Keratinocyte (primary cell): ENCODE data around the gene TNS3. TPM values are rescaled to one million over a fixed set of nuclear protein-coding genes. Genes with fewer than 3 reads are reported as not detected.

Experiments
- DNase-seq: peaks from one replicate; pipeline ENCODE4 v3.0.0-alpha.2; 2011; ENCODE audit warnings: low read depth, missing footprints, low spot score
- FAIRE-seq: peaks from 2 replicates; lab custom pipeline; 2011; peaks lifted over from hg19 to GRCh38; lab: Jason Lieb, UNC
- H2AFZ ChIP-seq: 2 replicates; pipeline ENCODE4 v1.6.0; 2012; ENCODE audit warnings: low read length, control low read depth, inconsistent platforms; ENCODE audit not compliant: control insufficient read depth
- H3K27ac ChIP-seq: 2 replicates; pipeline ENCODE4 v1.5.1; 2011; ENCODE audit warnings: low read length; ENCODE audit not compliant: control insufficient read depth, insufficient read depth
- H3K27me3 ChIP-seq: 3 replicates; pipeline ENCODE4 v1.6.0; 2011; ENCODE audit warnings: low read length; ENCODE audit not compliant: control insufficient read depth, insufficient read depth; ENCODE audit errors: extremely low read depth
- H3K36me3 ChIP-seq, 2 experiments: 2 replicates in 1 of 2; 3 replicates in 1 of 2; pipeline ENCODE4 v1.5.1; 2011; ENCODE audit warnings: low read length in 2 of 2, mild to moderate bottlenecking in 1 of 2; ENCODE audit not compliant: control insufficient read depth in 2 of 2, insufficient read depth in 2 of 2; ENCODE audit errors: extremely low read depth in 1 of 2
- H3K4me1 ChIP-seq: 3 replicates; pipeline ENCODE4 v1.5.1; 2011; ENCODE audit warnings: low read length; ENCODE audit not compliant: control insufficient read depth, insufficient read depth; ENCODE audit errors: extremely low read depth
- H3K4me2 ChIP-seq: 3 replicates; pipeline ENCODE4 v1.6.0; 2011; ENCODE audit warnings: low read depth, low read length; ENCODE audit not compliant: control insufficient read depth, insufficient read depth; ENCODE audit errors: extremely low read depth
- H3K4me3 ChIP-seq, 3 experiments: fragments of 200-600 bp in 1 of 3; sonication (generic) in 1 of 3; 2 replicates in 2 of 3; 3 replicates in 1 of 3; pipeline ENCODE4 v1.5.1; 2011 to 2016; ENCODE audit warnings: low read length in 3 of 3, mild to moderate bottlenecking in 3 of 3, control low read depth in 2 of 3, inconsistent platforms in 1 of 3, low read depth in 1 of 3, mixed read lengths in 1 of 3, mixed run types in 1 of 3, moderate library complexity in 1 of 3; ENCODE audit not compliant: control insufficient read depth in 2 of 3, insufficient read depth in 2 of 3; ENCODE audit errors: extremely low read depth in 1 of 3
- H3K79me2 ChIP-seq: 2 replicates; pipeline ENCODE4 v1.6.0; 2012; ENCODE audit warnings: low read length; ENCODE audit not compliant: control insufficient read depth, insufficient read depth
- H3K9ac ChIP-seq: 3 replicates; pipeline ENCODE4 v1.6.0; 2011; ENCODE audit warnings: low read length; ENCODE audit not compliant: control insufficient read depth, insufficient read depth; ENCODE audit errors: extremely low read depth
- H3K9me1 ChIP-seq: 3 replicates; pipeline ENCODE4 v1.6.0; 2011; ENCODE audit warnings: low read length; ENCODE audit not compliant: control insufficient read depth, insufficient read depth; ENCODE audit errors: extremely low read depth
- H3K9me3 ChIP-seq: 2 replicates; pipeline ENCODE4 v1.5.1; 2012; ENCODE audit warnings: low read depth, low read length; ENCODE audit not compliant: control insufficient read depth
- H4K20me1 ChIP-seq: 3 replicates; pipeline ENCODE4 v1.6.0; 2011; ENCODE audit warnings: low read length; ENCODE audit not compliant: control insufficient read depth, insufficient read depth; ENCODE audit errors: extremely low read depth
- EZH2 ChIP-seq: IDR thresholded peaks from one replicate; pipeline ENCODE4 v1.6.1; 2012; ENCODE audit warnings: inconsistent platforms, mild to moderate bottlenecking, low read length, moderate library complexity
- dilution Hi-C: fragments of 300-500 bp; cut with MboI; formaldehyde crosslinking; loops from one replicate; pipeline ENCODE4 v1.7.0; 2020; ENCODE audit warnings: low sequenced_read_pairs; ENCODE audit not compliant: extremely low pct_ligation_motif_present
- polyA plus RNA-seq, 5 experiments: library from polyadenylated mRNA; depleted of rRNA in 3 of 5; stranded (reverse) in 3 of 5; stranded (forward) in 1 of 5; unstranded in 1 of 5; fragments of >200 nt; gene quantifications; 1 replicate in 1 of 5; 2 replicates in 3 of 5; 3 replicates in 1 of 5; pipeline versions ENCODE4 v1.2.1 to v1.2.3, GENCODE V29; 2011 to 2012; ENCODE audit warnings: missing spikeins in 2 of 5, low read depth in 1 of 5, low replicate concordance in 1 of 5
- TF ChIP-seq, protein P1 (sequence below), 3 experiments: IDR thresholded peaks in 1 of 3; conservative IDR thresholded peaks in 1 of 3; optimal IDR thresholded peaks in 1 of 3; 2 replicates in 2 of 3; 3 replicates in 1 of 3; pipeline versions ENCODE3 to v1.5.1; 2011; ENCODE audit warnings: low read length in 3 of 3, mild to moderate bottlenecking in 3 of 3, moderate library complexity in 2 of 3, control low read depth in 1 of 3, inconsistent platforms in 1 of 3; ENCODE audit not compliant: insufficient read depth in 2 of 3; ENCODE audit errors: extremely low read depth in 1 of 3

The TNS3 gene
- polyA plus RNA-seq, 1 donor (not counting 4 experiments of a cell fraction or from before 2014, with no cell fraction given) = 3.9 TPM

DNA sequence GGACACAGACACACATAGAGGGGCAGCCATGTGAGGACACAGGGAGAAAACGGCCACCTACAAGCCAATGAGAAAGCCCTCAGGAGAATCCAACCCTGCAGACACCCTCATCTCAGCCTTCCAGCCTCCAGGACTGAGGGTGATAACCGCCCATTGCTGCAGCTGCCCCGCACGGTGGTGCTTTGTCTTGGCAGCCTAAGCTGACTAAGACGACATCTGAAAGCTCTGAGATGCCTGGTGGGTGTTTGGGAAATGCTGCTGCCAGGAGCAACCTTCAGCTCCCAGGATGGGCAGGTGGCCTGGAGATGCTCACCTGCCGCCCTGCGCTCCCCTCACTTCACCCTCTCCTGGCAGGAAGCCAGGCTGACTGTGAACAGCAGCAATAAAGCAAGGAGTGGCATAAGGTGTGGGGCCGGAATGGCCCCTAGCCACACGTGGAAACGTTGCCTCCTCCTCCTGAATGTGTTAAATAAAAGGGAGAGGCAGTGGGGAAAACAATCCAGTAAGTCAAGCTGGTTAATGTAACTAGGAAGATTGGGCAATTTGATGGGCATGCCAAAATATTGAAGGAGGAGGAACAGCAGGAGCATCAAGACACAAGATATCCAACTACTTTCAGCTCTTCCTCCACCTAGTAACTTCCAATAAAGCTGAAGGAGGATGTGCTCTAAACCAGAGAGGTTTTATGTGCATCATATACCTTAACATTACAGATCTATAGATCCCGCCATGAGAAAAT, 121.5 kb downstream of the TNS3 start:
- no peaks in the 10 kb centered on the region for H3K9me1 ChIP-seq
- DNase-seq (no peak), FAIRE-seq (no peak)
- no peak overlapping the region for H3K4me3 ChIP-seq
- H3K9ac ChIP-seq = no peak overlapping the region
- H4K20me1 ChIP-seq = peaks cover 5% of the 10 kb centered on the region
- no peak overlapping the region for H2AFZ ChIP-seq
- TF ChIP-seq, protein P1, sequence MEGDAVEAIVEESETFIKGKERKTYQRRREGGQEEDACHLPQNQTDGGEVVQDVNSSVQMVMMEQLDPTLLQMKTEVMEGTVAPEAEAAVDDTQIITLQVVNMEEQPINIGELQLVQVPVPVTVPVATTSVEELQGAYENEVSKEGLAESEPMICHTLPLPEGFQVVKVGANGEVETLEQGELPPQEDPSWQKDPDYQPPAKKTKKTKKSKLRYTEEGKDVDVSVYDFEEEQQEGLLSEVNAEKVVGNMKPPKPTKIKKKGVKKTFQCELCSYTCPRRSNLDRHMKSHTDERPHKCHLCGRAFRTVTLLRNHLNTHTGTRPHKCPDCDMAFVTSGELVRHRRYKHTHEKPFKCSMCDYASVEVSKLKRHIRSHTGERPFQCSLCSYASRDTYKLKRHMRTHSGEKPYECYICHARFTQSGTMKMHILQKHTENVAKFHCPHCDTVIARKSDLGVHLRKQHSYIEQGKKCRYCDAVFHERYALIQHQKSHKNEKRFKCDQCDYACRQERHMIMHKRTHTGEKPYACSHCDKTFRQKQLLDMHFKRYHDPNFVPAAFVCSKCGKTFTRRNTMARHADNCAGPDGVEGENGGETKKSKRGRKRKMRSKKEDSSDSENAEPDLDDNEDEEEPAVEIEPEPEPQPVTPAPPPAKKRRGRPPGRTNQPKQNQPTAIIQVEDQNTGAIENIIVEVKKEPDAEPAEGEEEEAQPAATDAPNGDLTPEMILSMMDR (optimal IDR thresholded peaks at IDR 0.05 in 1 of 3, IDR thresholded peaks at IDR 0.05 in 1 of 3, conservative IDR thresholded peaks at IDR 0.05 in 1 of 3; ENCODE audit: extremely low read depth in 1 of 3, insufficient read depth in 2 of 3, low read length in 3 of 3) = no peak
- TF ChIP-seq EZH2 = no peak
- H3K27me3 ChIP-seq = peaks cover 7% of the 10 kb centered on the region
- no peaks in the 10 kb centered on the region for H3K4me1 ChIP-seq
- dilution Hi-C loops = no loop called here
- no peaks in the 10 kb centered on the region for H3K9me3 ChIP-seq
- no peak overlapping the region for H3K4me2 ChIP-seq
- H3K27ac ChIP-seq = no peak overlapping the region
- H3K79me2 ChIP-seq = no peaks in the 10 kb centered on the region
- H3K36me3 ChIP-seq = no peaks in the 10 kb centered on the region

DNA sequence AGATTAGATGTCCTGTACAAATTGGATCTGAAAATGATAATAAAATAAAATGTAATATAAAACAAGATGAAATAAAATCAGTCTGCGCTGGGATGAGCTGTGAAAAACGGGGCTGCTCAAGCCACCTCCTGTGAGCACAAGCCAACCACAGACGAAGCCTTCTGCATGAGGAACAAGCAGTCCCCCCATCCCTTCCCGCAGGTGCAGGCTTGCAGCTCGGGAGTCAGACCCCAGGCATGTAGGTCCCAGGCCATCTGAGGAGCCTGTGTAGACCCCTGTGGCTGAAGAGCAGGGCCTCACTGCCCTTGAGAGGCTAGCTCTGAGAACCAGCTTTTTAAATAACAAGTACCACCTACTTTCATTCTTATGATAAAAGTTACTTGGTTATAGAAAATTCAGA, 123.4 kb downstream of the TNS3 start:
- H3K4me3 ChIP-seq = no peak overlapping the region
- DNase-seq (no peak), FAIRE-seq (no peak)
- no peak overlapping the region for H3K4me2 ChIP-seq
- dilution Hi-C loops = no loop called here
- no peaks in the 10 kb centered on the region for H3K36me3 ChIP-seq
- H3K79me2 ChIP-seq = no peaks in the 10 kb centered on the region
- H3K9me3 ChIP-seq = no peaks in the 10 kb centered on the region
- H3K9ac ChIP-seq = no peak overlapping the region
- H3K27me3 ChIP-seq = peaks cover 7% of the 10 kb centered on the region
- peaks cover 1% of the 10 kb centered on the region for H3K4me1 ChIP-seq
- no peak for TF ChIP-seq EZH2
- TF ChIP-seq, protein P1 (optimal IDR thresholded peaks at IDR 0.05 in 1 of 3, IDR thresholded peaks at IDR 0.05 in 1 of 3, conservative IDR thresholded peaks at IDR 0.05 in 1 of 3; ENCODE audit: extremely low read depth in 1 of 3, insufficient read depth in 2 of 3, low read length in 3 of 3) = no peak
- H3K9me1 ChIP-seq = no peaks in the 10 kb centered on the region
- H2AFZ ChIP-seq = no peak overlapping the region
- H4K20me1 ChIP-seq = peaks cover 5% of the 10 kb centered on the region
- H3K27ac ChIP-seq = no peak overlapping the region
